HepG2 (cell line): ENCODE data around the gene CATSPERD.

Experiments used
- MAZ ChIP-seq, 2 experiments: sonication (generic) in 1 of 2; formaldehyde crosslinking in 1 of 2; IDR thresholded peaks; 2 replicates each; pipeline versions ENCODE4 v1.5.0 to v1.6.1; 2012 to 2020; ENCODE audit warnings: low read depth in 2 of 2, mild to moderate bottlenecking in 2 of 2, borderline replicate concordance in 1 of 2, improper control_type of control experiment in 1 of 2, low read length in 1 of 2, missing genetic modification reagents in 1 of 2, moderate library complexity in 1 of 2
- POLR2AphosphoS5 ChIP-seq: IDR thresholded peaks from 2 replicates; pipeline ENCODE4 v1.6.1; 2012; ENCODE audit warnings: low read depth, low read length
- SATB2 ChIP-seq: sonication (generic); formaldehyde crosslinking; IDR thresholded peaks from 2 replicates; pipeline ENCODE4 v1.5.0; 2020; ENCODE audit warnings: missing genetic modification reagents
- SMYD3 ChIP-seq: sonication (generic); formaldehyde crosslinking; IDR thresholded peaks from 2 replicates; pipeline ENCODE4 v1.8.1; 2023; ENCODE audit warnings: mild to moderate bottlenecking, missing genetic modification reagents
- SUZ12 ChIP-seq: fragments of 150-350 bp; IDR thresholded peaks from 2 replicates; pipeline ENCODE4 v1.6.1; 2014; ENCODE audit warnings: low read depth, low read length
- ZNF232 ChIP-seq: sonication (generic); formaldehyde crosslinking; IDR thresholded peaks from 2 replicates; pipeline ENCODE4 v1.4.0; 2020; ENCODE audit warnings: missing genetic modification reagents, borderline replicate concordance
- TF ChIP-seq, protein P1 (sequence below): sonication (generic); formaldehyde crosslinking; IDR thresholded peaks from 2 replicates; pipeline ENCODE4 v1.9.0; 2021; ENCODE audit warnings: missing genetic modification reagents, mild to moderate bottlenecking, borderline replicate concordance
- TF ChIP-seq, protein P2 (sequence below): sonication (generic); formaldehyde crosslinking; IDR thresholded peaks from 2 replicates; pipeline ENCODE4 v1.4.0; 2020; ENCODE audit warnings: missing genetic modification reagents

DNA sequence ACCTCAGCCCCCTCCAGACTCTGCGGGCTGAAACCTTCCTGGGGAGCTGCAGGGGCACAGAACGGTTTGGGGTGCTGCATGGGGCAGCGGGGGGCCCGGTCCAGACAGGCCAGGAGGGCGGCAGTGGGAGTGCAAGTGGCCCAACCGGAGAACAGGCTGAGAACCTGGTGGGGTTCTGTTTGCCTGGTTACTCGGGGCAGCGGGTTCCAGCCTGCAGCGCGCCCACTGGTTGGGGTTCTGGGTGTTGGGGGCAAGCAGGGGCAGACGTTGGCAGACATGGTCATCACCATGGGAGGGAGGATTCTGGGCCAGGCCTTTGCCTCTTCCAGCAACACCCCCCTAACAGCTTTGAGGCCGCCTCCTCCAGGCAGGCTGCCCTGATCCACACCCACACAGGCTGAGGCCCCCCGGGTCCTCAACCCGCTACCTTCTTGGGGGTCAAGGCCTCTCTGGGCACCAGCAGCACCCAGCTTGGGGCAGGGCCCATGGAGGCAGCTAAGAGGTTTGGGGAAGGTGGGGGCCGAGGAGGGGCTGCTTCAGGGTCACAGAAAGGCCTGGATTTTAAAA lies 64.2 kb downstream of the CATSPERD start, which contains the start of gene PRR22:
- TF ChIP-seq, protein P1, sequence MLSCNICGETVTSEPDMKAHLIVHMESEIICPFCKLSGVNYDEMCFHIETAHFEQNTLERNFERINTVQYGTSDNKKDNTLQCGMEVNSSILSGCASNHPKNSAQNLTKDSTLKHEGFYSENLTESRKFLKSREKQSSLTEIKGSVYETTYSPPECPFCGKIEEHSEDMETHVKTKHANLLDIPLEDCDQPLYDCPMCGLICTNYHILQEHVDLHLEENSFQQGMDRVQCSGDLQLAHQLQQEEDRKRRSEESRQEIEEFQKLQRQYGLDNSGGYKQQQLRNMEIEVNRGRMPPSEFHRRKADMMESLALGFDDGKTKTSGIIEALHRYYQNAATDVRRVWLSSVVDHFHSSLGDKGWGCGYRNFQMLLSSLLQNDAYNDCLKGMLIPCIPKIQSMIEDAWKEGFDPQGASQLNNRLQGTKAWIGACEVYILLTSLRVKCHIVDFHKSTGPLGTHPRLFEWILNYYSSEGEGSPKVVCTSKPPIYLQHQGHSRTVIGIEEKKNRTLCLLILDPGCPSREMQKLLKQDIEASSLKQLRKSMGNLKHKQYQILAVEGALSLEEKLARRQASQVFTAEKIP (CRISPR knock-in tag) = no peak
- TF ChIP-seq SUZ12 (no peak), ZNF232 (CRISPR knock-in tag) (no peak), POLR2AphosphoS5 (no peak), SMYD3 (CRISPR knock-in tag) (no peak), SATB2 (CRISPR knock-in tag) (no peak), MAZ (IDR thresholded peaks at IDR 0.05; ENCODE audit: borderline replicate concordance, low read depth, low read length) (no peak), MAZ (CRISPR knock-in tag; IDR thresholded peaks at IDR 0.05; ENCODE audit: low read depth) (no peak)
- TF ChIP-seq, protein P2, sequence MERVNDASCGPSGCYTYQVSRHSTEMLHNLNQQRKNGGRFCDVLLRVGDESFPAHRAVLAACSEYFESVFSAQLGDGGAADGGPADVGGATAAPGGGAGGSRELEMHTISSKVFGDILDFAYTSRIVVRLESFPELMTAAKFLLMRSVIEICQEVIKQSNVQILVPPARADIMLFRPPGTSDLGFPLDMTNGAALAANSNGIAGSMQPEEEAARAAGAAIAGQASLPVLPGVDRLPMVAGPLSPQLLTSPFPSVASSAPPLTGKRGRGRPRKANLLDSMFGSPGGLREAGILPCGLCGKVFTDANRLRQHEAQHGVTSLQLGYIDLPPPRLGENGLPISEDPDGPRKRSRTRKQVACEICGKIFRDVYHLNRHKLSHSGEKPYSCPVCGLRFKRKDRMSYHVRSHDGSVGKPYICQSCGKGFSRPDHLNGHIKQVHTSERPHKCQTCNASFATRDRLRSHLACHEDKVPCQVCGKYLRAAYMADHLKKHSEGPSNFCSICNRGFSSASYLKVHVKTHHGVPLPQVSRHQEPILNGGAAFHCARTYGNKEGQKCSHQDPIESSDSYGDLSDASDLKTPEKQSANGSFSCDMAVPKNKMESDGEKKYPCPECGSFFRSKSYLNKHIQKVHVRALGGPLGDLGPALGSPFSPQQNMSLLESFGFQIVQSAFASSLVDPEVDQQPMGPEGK (CRISPR knock-in tag) = no peak
